HCT116 (cell line): ENCODE data around the gene GHR. TPM values are rescaled to one million over a fixed set of nuclear protein-coding genes. Genes with fewer than 3 reads are reported as not detected.

Experiments used
- ATAC-seq: fragments of 200-7000 bp; cut with Tn5 transposase; 2 replicates; pipeline ENCODE4 v1.9.1; 2020; ENCODE audit warnings: mild to moderate bottlenecking, moderate library complexity
- BruUV-seq: library from RNA; stranded (reverse); fragments of 400-500 nt; replicated peaks from 2 replicates; lab custom pipeline; 2021; lab: Mats Ljungman, UMichigan
- CTCF ChIA-PET: fragments of 300-600 bp; sonication (Branson Sonifier 250); formaldehyde crosslinking; loops from one replicate; lab custom pipeline; 2021; ENCODE audit warnings: antibody characterized with exemption; lab: Charles Lee
- POLR2A ChIA-PET: fragments of 300-600, 350-600 bp; sonication (Branson Sonifier 250); formaldehyde crosslinking; loops from one replicate; lab custom pipeline; 2021; ENCODE audit warnings: antibody characterized with exemption; lab: Charles Lee
- RAD21 ChIA-PET, 2 experiments: fragments of 300-600 bp; sonication (Branson Sonifier 250); formaldehyde crosslinking; loops; one replicate each; lab custom pipeline; 2023; ENCODE audit warnings: low total read pairs in 2 of 2; ENCODE audit not compliant: uncharacterized antibody in 2 of 2, unreplicated experiment in 2 of 2, low non-redundant PET in 1 of 2; lab: Charles Lee
- DNase-seq: peaks from one replicate; pipeline ENCODE4 v3.0.0-alpha.2; 2010; ENCODE audit warnings: low read depth, low spot score
- H2AFZ ChIP-seq: fragments of 200-600 bp; shearing (Covaris generic), sonication (generic); 2 replicates; pipeline ENCODE4 v1.6.1; 2017; ENCODE audit warnings: low read depth, mixed run types, mixed read lengths, antibody characterized with exemption, low read length; ENCODE audit not compliant: poor library complexity, severe bottlenecking
- H3K27ac ChIP-seq: 2 replicates; pipeline ENCODE4 v1.5.1; 2012; ENCODE audit warnings: low read depth, low read length
- H3K27me3 ChIP-seq: fragments of 200-600 bp; sonication (generic); 2 replicates; pipeline ENCODE4 v1.6.1; 2016; ENCODE audit warnings: mixed run types, low read length, mixed read lengths; ENCODE audit not compliant: insufficient read depth
- H3K36me3 ChIP-seq, 2 experiments: fragments of 200-500 bp in 1 of 2; fragments of 200-600 bp in 1 of 2; sonication (Bioruptor generic) in 1 of 2; sonication (generic) in 1 of 2; 2 replicates each; pipeline versions ENCODE4 v1.5.1 to v1.6.1; 2014 to 2016; ENCODE audit warnings: low read length in 2 of 2, inconsistent platforms in 1 of 2, mixed read lengths in 1 of 2, mixed run types in 1 of 2; ENCODE audit not compliant: insufficient read depth in 2 of 2, control insufficient read depth in 1 of 2
- H3K4me1 ChIP-seq, 2 experiments: fragments of 200-600 bp in 1 of 2; sonication (generic) in 1 of 2; 2 replicates each; pipeline versions ENCODE4 v1.5.1 to v1.6.1; 2012 to 2017; ENCODE audit warnings: low read length in 2 of 2, inconsistent platforms in 1 of 2, mild to moderate bottlenecking in 1 of 2, mixed read lengths in 1 of 2, mixed run types in 1 of 2, moderate library complexity in 1 of 2; ENCODE audit not compliant: insufficient read depth in 2 of 2, control insufficient read depth in 1 of 2
- H3K4me2 ChIP-seq: fragments of 200-600 bp; sonication (generic); 2 replicates; pipeline ENCODE4 v1.6.1; 2017; ENCODE audit warnings: mixed run types, low read length, mixed read lengths
- H3K4me3 ChIP-seq, 2 experiments: fragments of 200-600 bp in 1 of 2; sonication (generic) in 1 of 2; replicated peaks in 1 of 2; 2 replicates each; pipeline ENCODE4 v1.5.1; 2011 to 2016; ENCODE audit warnings: low read length in 2 of 2, control low read depth in 1 of 2, low read depth in 1 of 2, mild to moderate bottlenecking in 1 of 2, mixed read lengths in 1 of 2, mixed run types in 1 of 2
- H3K79me2 ChIP-seq: fragments of 200-600 bp; sonication (generic); 2 replicates; pipeline ENCODE4 v1.6.1; 2017; ENCODE audit warnings: mild to moderate bottlenecking, mixed run types, low read length, moderate library complexity, mixed read lengths; ENCODE audit not compliant: insufficient read depth
- H3K9ac ChIP-seq: fragments of 200-600 bp; sonication (generic); 2 replicates; pipeline ENCODE4 v1.6.1; 2016; ENCODE audit warnings: low read length, mixed read lengths
- H3K9me2 ChIP-seq: fragments of 200-600 bp; sonication (generic), shearing (Covaris generic); 2 replicates; pipeline ENCODE4 v1.6.1; 2017; ENCODE audit warnings: mixed run types, mild to moderate bottlenecking, moderate library complexity; ENCODE audit not compliant: insufficient read depth
- H3K9me3 ChIP-seq, 2 experiments: fragments of 200-500 bp in 1 of 2; fragments of 200-600 bp in 1 of 2; sonication (Bioruptor generic) in 1 of 2; sonication (generic) in 1 of 2; 2 replicates each; pipeline ENCODE4 v1.6.1; 2014 to 2017; ENCODE audit warnings: low read length in 2 of 2, mixed read lengths in 2 of 2, inconsistent platforms in 1 of 2, low read depth in 1 of 2, mild to moderate bottlenecking in 1 of 2, mixed run types in 1 of 2, moderate library complexity in 1 of 2; ENCODE audit not compliant: control insufficient read depth in 1 of 2, insufficient read depth in 1 of 2
- H4K20me1 ChIP-seq: fragments of 200-600 bp; sonication (generic), shearing (Covaris generic); 2 replicates; pipeline ENCODE4 v1.6.1; 2017; ENCODE audit warnings: mixed run types, mild to moderate bottlenecking, moderate library complexity; ENCODE audit not compliant: insufficient read depth
- CBX3 ChIP-seq: IDR thresholded peaks from 2 replicates; pipeline ENCODE4 v1.6.1; 2012; ENCODE audit warnings: low read depth
- CEBPB ChIP-seq: IDR thresholded peaks from 2 replicates; pipeline ENCODE4 v1.6.1; 2012; ENCODE audit warnings: low read depth
- EZH2 ChIP-seq: fragments of 200-600 bp; sonication (generic); IDR thresholded peaks from 2 replicates; pipeline ENCODE4 v1.6.1; 2017; ENCODE audit warnings: antibody characterized with exemption, mixed run types
- EZH2phosphoT487 ChIP-seq: fragments of 200-600 bp; IDR thresholded peaks from 2 replicates; pipeline ENCODE4 v1.6.1; 2018; ENCODE audit warnings: antibody characterized with exemption, borderline replicate concordance
- FOSL1 ChIP-seq: IDR thresholded peaks from 2 replicates; pipeline ENCODE4 v1.6.1; 2012; ENCODE audit warnings: low read depth
- POLR2A ChIP-seq: IDR thresholded peaks from 2 replicates; pipeline ENCODE4 v1.7.0; 2011; ENCODE audit warnings: borderline replicate concordance; ENCODE audit not compliant: insufficient read depth, insufficient read length; ENCODE audit errors: extremely low read depth
- POLR2AphosphoS5 ChIP-seq: IDR thresholded peaks from 2 replicates; pipeline ENCODE4 v1.6.1; 2011; ENCODE audit warnings: mild to moderate bottlenecking, low read depth, low read length, moderate library complexity
- TCF7L2 ChIP-seq: IDR thresholded peaks from 2 replicates; pipeline ENCODE4 v1.7.0; 2011; ENCODE audit warnings: borderline replicate concordance, inconsistent platforms; ENCODE audit not compliant: insufficient read depth, insufficient read length; ENCODE audit errors: extremely low read depth
- intact Hi-C: fragments of 100-400 bp; cut with micrococcal nuclease; formaldehyde crosslinking; loops from 2 replicates; pipeline ENCODE4 v1.10.0; 2022
- total RNA-seq: library from RNA; stranded (reverse); gene quantifications from one replicate; pipeline ENCODE4 v1.2.1, GENCODE V29; 2021; ENCODE audit not compliant: unreplicated experiment
- TF ChIP-seq, protein P1 (sequence below): IDR thresholded peaks from 2 replicates; pipeline ENCODE4 v1.6.1; 2012; ENCODE audit warnings: low read depth

The GHR gene
- total RNA-seq, 1 experiment from 2014 or later = not detected

- H3K9ac ChIP-seq = no peak overlapping the region
- H3K4me2 ChIP-seq = no peak overlapping the region
- BruUV-seq = no TSS peak
- CTCF ChIA-PET = no interaction called here
- TF ChIP-seq CBX3 = no peak
- TF ChIP-seq EZH2phosphoT487 = no peak
- no peak for TF ChIP-seq TCF7L2
- TF ChIP-seq POLR2A = no peak
- no peak for TF ChIP-seq FOSL1
- TF ChIP-seq, protein P1, sequence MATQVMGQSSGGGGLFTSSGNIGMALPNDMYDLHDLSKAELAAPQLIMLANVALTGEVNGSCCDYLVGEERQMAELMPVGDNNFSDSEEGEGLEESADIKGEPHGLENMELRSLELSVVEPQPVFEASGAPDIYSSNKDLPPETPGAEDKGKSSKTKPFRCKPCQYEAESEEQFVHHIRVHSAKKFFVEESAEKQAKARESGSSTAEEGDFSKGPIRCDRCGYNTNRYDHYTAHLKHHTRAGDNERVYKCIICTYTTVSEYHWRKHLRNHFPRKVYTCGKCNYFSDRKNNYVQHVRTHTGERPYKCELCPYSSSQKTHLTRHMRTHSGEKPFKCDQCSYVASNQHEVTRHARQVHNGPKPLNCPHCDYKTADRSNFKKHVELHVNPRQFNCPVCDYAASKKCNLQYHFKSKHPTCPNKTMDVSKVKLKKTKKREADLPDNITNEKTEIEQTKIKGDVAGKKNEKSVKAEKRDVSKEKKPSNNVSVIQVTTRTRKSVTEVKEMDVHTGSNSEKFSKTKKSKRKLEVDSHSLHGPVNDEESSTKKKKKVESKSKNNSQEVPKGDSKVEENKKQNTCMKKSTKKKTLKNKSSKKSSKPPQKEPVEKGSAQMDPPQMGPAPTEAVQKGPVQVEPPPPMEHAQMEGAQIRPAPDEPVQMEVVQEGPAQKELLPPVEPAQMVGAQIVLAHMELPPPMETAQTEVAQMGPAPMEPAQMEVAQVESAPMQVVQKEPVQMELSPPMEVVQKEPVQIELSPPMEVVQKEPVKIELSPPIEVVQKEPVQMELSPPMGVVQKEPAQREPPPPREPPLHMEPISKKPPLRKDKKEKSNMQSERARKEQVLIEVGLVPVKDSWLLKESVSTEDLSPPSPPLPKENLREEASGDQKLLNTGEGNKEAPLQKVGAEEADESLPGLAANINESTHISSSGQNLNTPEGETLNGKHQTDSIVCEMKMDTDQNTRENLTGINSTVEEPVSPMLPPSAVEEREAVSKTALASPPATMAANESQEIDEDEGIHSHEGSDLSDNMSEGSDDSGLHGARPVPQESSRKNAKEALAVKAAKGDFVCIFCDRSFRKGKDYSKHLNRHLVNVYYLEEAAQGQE = no peak
- no peak for TF ChIP-seq EZH2
- no peak for TF ChIP-seq POLR2AphosphoS5
- TF ChIP-seq CEBPB = no peak
- TF ChIP-seq, all 23 proteins: peak for 0
- no peaks in the 10 kb centered on the region for H3K9me3 ChIP-seq
- H3K36me3 ChIP-seq = no peaks in the 10 kb centered on the region
- no peak overlapping the region for H2AFZ ChIP-seq
- no peaks in the 10 kb centered on the region for H4K20me1 ChIP-seq
- H3K4me3 ChIP-seq = no peak overlapping the region
- H3K4me1 ChIP-seq = no peaks in the 10 kb centered on the region
- POLR2A ChIA-PET = no interaction called here
- DNase-seq (no peak), ATAC-seq (no peak)
- no peak overlapping the region for H3K27ac ChIP-seq
- no peaks in the 10 kb centered on the region for H3K9me2 ChIP-seq
- no peaks in the 10 kb centered on the region for H3K27me3 ChIP-seq
- no peaks in the 10 kb centered on the region for H3K79me2 ChIP-seq
- intact Hi-C loops = no loop called here
- RAD21 ChIA-PET = no interaction called here
Measured at GRCh38 chr5:42545038-42545437, 121.8 kb downstream of the GHR start.
